ENCODE data around the gene C16orf89.

The C16orf89 gene

DNA sequence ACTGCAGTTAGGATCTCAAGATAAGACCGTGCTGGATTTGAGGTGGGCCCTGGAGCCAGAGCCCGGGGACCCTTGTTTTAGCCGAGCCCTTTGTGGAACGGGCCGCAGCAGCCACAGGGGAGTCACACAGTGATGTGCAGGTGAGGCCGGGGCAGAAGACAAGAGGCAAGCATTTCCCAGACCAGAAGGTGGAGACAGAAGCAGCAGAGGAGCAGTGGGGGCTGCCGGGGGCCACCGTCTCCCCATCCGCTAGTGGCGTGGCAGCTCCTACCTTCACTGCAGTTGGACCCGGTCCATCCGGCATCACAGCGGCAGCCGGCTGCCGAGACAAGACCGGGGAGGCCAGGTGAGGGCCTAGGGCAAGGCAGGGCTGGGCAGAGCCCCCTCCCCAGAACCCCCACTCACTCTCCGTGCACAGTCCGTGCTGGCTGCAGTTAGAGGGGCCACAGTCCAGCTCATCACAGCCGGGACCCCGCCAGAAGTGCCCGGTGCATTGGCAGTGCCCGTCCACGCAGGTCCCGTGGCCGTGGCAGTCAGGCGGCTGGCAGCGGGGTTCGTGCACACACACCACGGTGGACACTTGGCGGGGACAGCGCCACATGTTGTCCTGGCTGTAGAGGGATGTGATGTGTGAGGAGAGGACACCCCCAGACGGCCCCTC is 38.1 kb downstream of the C16orf89 start:
- no peak for DNase-seq

DNA sequence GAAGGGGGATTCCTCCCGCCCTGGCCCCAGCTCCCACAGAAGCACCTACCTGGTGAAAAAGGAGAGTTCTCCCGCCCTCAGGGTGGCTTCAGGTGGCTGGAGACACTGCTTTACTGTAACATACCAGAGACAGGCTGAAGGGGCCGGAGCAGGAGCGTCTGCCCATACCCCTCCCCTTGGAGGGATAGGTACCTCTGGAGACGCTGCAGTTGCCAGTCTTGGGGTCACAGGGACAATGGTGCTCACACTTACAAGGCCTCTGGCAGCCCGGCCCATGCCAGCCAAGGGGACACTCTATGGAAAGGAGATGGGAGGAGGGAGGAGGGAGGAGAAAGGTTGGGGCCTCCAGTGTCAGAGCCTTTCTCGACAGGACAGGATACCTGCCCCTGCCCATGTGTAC is 38.7 kb downstream of the C16orf89 start:
- DNase-seq, result no peak

DNA sequence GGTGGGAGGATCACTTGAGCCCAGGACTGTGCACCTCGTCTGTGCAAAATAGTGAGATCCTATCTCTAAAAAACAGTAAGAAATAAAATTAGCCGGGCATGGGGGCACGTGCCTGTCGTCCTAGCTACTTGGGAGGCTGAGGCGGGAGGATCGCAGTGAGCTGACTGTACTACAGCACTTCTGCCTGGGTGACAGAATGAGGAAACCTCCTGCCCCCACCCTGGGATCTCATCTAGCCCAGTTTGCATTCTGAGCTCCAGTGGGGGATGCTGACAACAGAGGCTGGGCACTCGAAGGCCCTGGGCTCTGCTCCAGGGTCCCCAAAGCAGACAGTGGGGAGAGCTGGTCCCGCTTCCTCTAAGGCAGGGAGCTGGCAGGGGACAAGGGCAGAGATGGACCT is 39.1 kb downstream of the C16orf89 start:
- DNase-seq, result no peak

DNA sequence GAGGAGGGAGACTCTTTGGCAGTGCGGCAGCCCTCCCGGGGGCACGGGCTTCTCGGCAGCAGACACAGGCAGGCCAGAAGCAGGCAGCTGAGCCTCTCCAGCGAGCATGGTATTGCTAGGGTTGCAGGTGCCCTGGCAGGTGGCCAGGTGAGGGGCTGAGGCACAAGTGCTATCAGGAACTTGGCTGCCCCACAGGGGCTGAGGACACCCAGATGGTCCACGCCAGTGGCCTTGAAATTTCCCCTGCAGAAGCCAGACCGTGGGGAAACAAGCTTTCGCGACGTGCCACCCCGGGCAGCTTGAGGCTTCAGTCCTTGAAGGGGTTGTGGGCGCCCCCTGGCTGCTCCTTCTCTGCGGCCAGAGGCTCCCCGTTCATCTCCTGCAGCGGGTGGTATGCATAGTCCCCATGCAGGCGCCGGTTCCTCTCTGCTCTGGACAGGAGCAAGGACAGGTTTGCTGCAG is 40.6 kb downstream of the C16orf89 start:
- peak in 2 of 4 experiments; percentile 12 to 32 for DNase-seq

DNA sequence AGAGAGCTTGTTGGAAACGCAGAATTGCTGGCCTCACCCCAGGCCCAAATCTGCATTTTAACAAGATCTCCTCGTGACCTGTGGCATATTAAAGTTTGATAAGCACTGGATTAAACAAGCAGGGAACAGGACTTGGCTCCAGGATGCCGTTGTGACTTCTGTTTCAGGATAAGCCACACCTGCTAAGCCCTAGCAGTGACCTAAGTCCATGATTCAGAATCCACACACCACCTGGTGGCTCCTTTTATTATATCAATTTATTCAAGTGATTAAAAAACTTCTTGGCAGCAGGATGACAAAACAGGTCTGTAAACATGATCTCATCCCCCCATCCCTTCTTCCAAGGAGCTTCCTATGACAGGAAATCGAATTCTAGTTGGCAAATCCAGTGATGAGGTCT is 41.1 kb downstream of the C16orf89 start:
- no peak for DNase-seq

DNA sequence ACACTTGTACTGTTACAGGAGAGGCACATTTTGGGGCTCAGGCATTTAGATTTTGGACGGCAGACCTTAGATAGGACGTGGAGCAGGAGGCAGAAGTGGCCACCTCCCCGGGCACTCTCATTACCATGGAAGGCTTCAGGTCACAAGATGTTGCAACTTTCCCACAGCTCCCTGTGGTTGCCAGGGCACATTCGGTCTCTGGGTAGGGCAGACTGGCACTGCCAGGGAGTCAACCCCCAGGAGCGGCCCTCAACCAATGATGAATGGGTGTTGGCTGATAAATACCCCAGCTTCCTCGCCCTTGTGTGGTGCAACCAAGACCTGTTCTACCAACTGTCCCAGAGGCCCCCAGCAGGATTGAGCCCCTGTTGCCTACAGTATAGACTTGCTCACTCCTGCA is 43.2 kb downstream of the C16orf89 start:
- no peak for DNase-seq

DNA sequence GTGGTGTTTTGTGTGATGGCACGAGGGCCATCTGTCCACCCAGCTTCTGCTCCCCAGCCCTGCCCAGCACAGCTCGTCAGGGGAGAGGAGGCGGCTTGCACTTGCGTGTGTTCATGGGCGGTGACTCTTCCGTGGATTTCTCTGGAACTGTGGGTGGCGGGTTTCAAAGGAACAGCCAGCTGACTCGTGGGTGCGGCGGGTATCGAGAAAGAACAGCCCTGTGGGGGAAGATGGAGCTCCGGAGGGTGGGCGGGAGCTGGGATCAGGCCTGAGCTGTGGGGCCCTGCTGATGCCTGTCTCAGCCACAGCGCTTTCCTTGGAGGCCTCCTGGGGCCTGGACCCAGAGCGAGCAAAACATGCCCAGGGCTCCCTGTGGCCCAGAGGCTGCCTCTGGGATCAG is 45.2 kb downstream of the C16orf89 start:
- DNase-seq, result no peak

DNA sequence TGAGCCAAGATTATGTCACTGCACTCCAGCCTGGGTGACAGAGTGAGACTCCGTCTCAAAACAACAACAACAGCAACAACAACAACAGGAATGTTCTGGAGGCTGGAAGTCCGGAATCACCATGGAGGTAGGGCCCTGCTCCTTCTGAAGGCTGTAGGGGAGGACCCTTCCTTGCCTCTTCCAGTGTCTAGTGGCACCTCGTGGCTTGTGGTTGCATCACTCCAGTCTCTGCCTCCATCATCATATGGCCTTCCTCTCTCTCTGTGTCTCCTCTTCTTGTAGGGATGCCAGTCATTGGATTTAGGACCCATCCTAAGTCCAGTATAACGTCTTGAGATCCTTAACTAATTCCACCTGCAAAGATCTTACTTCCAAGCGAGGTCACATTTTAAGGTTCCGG is 46.0 kb downstream of the C16orf89 start:
- DNase-seq, result no peak

DNA sequence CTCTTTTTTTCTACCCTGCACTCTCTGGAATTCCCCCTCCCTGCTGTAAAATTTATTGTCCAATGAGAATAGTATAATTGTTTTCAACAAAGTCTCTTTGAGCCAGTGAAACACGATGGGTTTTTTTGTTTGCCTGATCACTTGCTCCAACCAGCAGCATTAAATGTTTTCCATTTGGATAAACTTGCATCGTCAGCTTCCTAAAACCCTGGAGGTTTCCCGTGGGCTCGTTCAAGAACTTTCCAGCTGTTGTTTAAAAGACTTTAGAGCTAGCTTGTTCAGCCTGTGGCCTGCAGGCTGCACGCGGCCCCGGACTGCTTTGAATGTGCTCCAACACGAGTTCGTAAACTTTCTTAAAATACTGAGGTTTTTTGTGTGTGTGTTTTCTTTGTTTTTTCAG is 47.0 kb downstream of the C16orf89 start:
- no peak for DNase-seq

DNA sequence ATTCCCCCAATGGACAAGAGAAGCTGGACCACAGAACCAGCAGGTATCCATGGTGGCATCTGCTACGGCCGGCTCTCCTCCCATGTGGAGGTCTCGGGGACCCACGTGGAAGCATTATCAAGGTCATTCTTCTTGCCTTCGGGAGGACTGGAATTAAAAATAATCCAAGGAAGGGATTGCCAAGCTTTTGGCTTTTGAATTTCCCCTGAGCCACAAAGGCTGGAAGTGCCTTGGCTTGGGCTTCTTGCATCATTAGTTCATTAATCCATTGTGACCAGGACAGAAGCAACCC is 48.1 kb downstream of the C16orf89 start:
- no peak for DNase-seq

DNA sequence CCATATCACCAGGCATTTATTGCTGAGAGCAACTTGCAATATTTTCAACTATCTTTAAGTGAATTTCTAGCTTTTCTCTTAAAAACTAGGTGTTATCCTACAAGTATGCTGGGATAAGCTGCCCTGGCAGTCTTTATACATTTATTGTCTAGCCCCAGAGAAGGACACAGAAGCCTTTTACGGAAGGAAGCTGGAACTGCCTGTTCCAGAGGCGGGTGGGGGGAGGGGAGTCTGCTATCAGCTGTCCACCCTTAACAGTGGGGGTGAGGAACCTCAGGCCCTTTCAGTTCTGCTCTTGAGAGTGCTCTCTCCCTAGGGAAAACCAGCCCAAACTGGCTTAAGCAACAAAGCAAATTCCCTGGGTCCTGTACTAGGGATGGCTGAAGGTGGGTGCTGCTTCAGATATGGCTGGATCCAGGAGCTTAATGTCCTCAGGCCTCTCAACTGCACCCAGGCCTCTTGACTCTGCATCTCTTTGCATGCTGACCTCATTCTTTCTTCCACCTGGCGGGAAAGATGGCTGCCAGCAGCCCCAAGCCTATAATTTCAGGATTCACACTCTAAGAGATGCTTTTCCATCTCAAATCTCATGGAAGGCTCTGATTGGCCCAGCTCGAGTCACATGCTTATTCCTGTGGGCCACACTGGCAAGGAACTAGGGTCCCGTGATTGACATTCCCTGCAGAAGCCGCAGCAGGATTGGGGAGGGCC is 48.6 kb downstream of the C16orf89 start:
- DNase-seq, result peak in 2 of 4 experiments; percentile 27 to 30

DNA sequence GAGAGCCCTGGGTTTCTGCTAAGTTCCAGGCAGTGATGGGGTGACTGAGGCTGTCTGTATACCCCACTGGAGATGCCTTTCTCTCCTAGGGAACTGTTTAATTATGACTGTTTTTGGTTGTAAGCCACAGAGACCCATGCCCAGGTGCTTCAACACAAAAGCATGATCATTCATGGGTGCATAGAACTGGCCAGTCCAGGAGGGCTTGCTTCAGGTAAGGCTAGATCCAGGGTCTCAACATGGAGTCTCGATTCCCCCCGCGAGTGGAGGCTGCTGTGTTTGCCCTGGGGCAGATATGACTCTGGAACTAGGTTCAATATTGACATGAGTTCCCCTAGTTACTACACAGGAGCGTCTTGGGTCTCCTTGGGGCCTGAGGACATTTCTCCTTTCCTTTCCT is 49.9 kb downstream of the C16orf89 start:
- no peak for DNase-seq

DNA sequence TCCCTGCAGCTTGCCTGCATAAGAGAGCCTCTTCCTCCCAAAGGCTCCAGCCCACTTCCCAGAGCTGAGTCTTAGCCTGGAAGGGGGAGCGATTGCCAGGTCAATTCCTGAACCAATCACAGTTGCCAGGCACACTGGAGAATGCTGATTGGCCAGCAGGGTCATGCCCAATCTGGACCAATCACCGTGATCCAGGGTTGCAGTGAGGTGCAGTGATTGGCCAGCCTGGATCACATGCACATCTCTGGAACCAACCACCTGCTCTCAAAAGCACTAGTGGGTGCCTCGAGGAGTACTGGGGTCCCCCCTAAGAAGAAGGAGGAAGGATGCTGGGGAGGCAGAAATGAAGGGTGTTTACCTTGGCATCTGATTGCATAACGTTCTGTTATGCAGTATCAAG is 50.4 kb downstream of the C16orf89 start:
- DNase-seq, result no peak

DNA sequence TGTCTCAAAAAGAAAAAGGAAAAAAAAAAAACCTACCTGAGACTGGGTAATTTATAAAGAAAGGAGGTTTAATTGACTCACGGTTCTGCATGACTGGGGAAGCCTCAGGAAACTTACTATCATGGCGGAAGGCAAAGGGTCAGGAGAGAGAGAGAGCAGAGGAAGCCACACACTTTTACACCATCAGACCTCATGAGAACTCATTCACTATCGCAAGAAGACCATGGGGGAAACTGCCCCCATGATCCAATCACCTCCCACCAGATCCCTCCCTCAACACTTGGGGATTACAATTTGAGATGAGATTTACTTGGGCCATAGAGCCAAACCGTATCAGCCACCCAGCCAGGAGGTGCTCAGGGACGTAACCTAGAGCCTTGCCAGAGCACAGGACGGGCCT is 52.9 kb downstream of the C16orf89 start:
- DNase-seq, result no peak

DNA sequence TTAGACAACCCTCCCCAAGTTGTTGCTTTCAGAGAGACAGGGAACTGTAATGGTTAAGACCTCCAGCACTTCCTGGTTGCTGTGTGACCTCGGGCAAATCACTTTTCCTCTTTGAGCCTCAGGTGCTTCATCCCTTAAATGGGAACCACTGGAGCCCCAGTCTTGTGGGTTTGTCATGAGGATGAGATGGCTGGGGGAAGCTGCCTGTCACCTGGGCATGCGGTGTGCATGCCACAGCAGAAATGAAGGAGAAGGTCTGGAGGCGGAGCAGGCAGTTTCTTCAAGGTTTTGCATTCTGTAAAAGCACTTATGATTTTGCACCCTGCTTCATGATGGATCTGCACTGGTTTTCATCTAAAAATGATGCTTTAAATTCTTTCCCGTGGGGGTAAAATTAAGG is 54.1 kb downstream of the C16orf89 start:
- DNase-seq, result no peak

DNA sequence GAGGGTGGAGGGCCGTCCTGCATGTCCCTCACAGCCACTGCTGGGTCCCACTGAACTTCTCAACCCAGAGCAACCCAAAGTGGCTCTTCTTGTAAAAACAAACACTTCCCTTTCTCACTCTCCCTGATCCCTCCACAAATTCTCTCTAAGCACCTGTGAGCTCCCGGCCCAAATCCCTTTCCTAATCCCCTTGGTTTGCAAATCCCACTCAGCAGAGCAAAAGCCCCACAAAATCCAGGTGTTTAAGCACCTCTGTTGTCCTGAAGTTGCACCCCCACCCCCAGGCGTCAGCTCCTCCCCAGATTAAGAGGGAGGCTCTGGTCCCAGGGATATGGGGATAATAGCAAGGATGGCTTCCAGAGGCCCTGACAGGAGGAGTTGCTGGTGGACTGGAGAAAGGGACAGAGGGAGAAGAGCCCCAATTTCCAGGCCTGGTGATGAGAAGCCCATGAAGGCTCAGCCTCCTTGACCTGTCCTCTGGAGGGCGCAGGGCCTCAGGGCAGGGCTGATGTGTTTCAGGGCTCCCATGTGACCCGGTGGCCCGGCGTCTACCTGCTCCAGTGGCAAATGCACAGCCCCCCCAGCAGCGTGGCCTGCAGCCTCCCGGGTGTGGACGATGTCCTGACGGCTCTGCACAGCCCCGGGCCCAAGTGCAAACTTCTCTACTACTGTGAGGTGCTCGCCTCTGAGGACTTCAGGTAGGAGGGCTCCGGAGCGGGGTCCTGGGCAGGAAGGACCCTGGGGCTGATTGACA is 55.0 kb downstream of the C16orf89 start:
- no peak for DNase-seq

DNA sequence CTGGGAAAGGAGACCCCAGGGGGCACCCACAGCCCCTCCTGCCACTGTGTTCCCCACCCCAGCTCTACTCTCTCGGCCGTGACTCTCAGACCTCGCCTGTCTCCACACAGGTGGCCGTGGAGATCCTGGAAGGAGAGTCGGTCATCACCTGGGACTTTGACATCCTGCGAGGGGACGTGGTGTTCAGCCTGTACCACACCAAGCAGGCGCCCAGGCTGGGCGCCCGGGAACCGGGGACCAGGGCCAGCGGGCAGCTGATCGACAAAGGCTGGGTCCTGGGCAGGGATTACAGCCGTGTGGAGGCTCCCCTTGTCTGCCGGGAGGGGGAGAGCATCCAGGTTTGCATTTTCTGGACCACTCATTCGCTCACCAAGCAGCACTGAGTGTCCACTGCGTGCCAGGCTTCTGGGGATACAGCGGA is 57.4 kb downstream of the C16orf89 start:
- no peak for DNase-seq

DNA sequence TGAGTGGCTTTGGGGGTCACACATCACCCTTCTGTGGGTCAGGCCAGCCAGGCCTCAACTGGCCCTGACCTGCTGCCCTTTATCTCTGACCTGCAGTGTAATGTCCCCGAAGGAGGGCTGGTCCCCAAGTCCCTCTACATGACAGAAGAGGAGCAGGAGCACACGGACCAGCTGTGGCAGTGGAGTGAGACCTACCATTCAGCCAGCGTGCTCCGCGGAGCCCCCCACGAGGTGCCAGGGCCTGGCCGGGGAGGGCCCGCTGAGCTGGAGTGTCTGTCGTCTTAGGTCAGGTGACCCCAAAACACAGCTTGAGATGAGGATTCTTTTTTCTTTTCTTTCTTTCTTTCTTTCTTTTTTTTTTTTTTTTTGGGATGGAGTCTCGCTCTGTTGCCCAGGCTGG is 58.5 kb downstream of the C16orf89 start:
- no peak for DNase-seq

DNA sequence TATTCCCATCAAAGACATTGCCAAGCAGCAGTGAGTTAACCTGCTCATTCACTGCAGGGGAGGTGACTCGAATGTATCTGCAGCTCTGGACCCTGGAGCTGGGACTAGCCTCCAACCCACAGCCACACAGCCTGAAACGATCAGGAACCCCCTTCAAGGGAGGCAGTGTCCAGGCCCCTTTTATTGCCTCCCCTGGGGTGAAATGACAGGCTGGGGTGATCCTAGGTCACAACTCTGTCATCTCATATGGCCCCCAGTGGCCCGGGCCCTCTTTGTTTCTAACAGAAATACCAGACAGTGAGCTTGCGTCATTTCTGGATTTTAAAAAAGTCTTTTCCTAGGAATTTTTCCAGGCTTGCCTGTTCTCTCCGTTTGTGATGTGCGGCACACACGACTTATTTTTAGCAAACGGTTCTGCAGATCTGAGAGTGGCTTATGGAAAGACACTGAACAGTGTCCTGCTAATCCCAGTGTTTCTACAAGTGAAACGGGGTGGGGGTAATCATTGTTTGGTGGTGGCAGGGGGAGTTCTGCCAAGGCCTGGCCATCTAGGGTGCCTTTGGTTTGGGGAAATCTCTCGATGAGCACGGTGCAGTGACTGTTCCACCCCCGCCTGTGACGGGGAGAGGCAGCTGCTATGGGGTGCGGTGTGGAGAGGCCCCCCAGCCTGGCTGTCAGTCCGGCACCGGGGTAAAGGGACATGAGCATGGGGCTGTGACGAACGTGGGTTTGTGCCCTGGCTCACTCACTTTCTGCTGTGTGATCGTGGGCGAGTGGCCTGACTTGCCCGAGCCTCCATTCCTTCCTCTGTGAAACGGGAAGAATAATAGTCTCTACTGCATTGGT is 59.2 kb downstream of the C16orf89 start:
- no peak for DNase-seq

DNA sequence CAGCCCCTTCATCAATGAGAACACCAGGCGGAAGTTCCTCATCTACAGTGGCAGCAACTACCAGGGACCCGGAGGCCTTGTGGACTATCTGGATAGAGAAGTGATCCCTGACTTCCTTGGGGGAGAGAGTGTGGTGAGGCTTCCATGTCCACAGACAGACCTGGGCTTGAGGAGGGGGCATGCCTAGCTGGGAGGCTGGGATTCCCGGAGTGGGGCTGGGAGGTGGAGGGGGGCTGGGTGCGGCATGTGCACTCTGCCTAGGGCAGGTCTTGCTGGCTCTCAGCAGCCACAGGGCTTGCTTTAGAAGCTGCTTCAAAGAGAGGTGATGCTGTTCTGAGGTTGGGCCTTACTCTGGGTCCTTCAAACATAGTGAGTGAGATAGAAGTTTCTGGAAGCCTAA is 59.8 kb downstream of the C16orf89 start:
- no peak for DNase-seq

DNA sequence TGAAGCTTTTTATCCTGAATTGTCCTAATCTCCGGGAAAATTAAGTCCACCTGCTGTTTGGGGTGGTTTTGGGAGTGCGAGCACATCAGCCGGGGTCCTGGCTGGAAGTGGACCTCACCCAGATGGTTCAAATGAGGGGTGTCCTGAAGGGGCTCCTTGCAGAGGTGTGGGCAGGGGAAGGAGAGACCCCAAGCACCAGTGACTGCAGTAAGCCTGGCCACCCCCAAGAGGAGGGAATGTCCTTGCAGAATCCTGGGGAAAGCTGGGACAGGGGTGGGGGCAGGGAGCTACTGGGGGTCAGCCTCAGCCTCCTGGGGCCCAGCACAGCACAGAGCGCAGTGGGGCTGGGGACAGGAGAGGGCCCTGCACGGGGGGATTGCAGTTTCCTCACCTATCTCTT is 61.4 kb downstream of the C16orf89 start:
- no peak for DNase-seq

DNA sequence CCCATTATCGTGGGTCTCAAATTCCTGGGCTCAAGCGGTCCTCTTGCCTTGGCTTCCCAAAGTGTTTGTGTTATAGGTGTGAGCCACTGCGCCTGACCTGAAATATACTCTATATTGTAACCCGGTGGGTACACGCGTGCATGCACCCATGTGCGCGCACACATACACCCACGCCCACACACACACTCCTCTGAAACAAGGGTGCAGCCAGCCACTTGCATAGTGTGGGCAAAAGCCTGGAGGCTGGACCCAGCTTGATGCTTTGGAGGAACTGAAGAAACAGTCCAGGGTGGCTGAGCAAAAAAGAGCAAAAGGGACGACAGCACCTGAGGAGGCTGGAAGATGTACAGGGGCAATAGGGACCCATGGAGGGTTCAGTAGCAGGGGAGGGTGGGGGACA is 61.9 kb downstream of the C16orf89 start:
- DNase-seq, result no peak

DNA sequence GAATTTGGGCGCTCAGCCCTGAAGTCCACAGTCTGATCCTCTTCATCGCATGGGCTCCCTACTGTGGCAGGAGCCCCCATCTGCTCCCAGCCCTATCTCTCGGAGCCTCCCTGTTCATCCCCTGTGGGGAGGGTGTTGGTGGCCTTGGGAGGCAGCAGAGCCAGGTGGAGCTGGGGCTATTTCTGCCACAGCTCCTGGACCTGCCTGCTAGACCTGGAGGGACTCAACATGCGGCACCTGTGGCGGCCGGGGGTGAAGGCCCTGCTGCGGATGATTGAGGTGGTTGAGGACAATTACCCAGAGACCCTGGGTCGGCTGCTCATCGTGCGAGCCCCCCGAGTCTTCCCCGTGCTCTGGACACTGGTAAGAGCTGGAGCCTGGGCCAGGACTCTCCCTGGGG is 62.5 kb downstream of the C16orf89 start:
- DNase-seq, result no peak
